NT2/D1 (cell line): ENCODE results near the gene TNFRSF11A.

Experiments
- YY1 ChIP-seq: IDR thresholded peaks from 2 replicates; pipeline ENCODE4 v1.6.1; 2011; ENCODE audit not compliant: insufficient read length, insufficient read depth
- ZNF274 ChIP-seq: IDR thresholded peaks from 2 replicates; pipeline ENCODE4 v1.6.1; 2011; ENCODE audit warnings: mild to moderate bottlenecking, low read depth, low read length

GRCh38 chr18:62280058-62280457 is 45.1 kb upstream of the TNFRSF11A start:
- TF ChIP-seq YY1 (no peak), ZNF274 (no peak)
